H1 (cell line): ENCODE measurements around the gene CYP27C1.

Experiments used
- CTCF ChIP-seq, 3 experiments: IDR thresholded peaks; 1 replicate in 2 of 3; 2 replicates in 1 of 3; pipeline versions ENCODE4 v1.5.1 to v1.6.1; 2011; ENCODE audit warnings: low read length in 3 of 3, mild to moderate bottlenecking in 3 of 3, inconsistent platforms in 2 of 3, low read depth in 1 of 3, moderate library complexity in 1 of 3; ENCODE audit not compliant: insufficient read depth in 1 of 3; ENCODE audit errors: control extremely low read depth in 1 of 3
- MAX ChIP-seq: IDR thresholded peaks from 2 replicates; pipeline ENCODE4 v1.6.1; 2012; ENCODE audit warnings: inconsistent platforms
- USF2 ChIP-seq: IDR thresholded peaks from 2 replicates; pipeline ENCODE4 v1.6.1; 2011; ENCODE audit warnings: low read length, improper control_type of control experiment

- TF ChIP-seq CTCF (IDR thresholded peaks at IDR 0.05; ENCODE audit: control extremely low read depth in 1 of 3, insufficient read depth in 1 of 3, low read depth in 1 of 3, low read length in 3 of 3) (no peak), USF2 (no peak), MAX (no peak)
Measured at GRCh38 chr2:127228102-127228501, 8.0 kb upstream of the CYP27C1 start.
